Type B pancreatic cell (in vitro differentiated cells): ENCODE measurements around the gene LETMD1. TPM values are rescaled to one million over a fixed set of nuclear protein-coding genes. Genes with fewer than 3 reads are reported as not detected.
A peak's percentile ranks its signal among the peaks of the same experiment; 100 is the strongest.

ENCODE experiments used
- DNase-seq: peaks from one replicate; pipeline ENCODE4 v3.0.0; 2021; ENCODE audit warnings: mixed read lengths; ENCODE audit not compliant: unreplicated experiment; ENCODE audit errors: extremely low spot score
- H3K27ac Mint-ChIP-seq: 2 replicates; pipeline ENCODE4 v1.8.0; 2021; ENCODE audit warnings: mild to moderate bottlenecking, mixed read lengths
- H3K27me3 Mint-ChIP-seq: 2 replicates; pipeline ENCODE4 v1.8.0; 2021; ENCODE audit warnings: mixed read lengths
- H3K36me3 Mint-ChIP-seq: 2 replicates; pipeline ENCODE4 v1.8.0; 2021; ENCODE audit warnings: mixed read lengths
- H3K4me1 Mint-ChIP-seq: one replicate; pipeline ENCODE4 v1.8.0; 2021; ENCODE audit warnings: mixed read lengths; ENCODE audit not compliant: unreplicated experiment
- H3K4me3 Mint-ChIP-seq: 2 replicates; pipeline ENCODE4 v1.8.0; 2021; ENCODE audit warnings: mild to moderate bottlenecking, mixed read lengths
- H3K9me3 Mint-ChIP-seq: 2 replicates; pipeline ENCODE4 v1.8.0; 2021; ENCODE audit warnings: mixed read lengths
- total RNA-seq: library from RNA; stranded (reverse); gene quantifications from 2 replicates; pipeline ENCODE4 v1.2.1, GENCODE V29; 2021; ENCODE audit warnings: low replicate concordance
- TF ChIP-seq, protein P1 (sequence below): fragments of 200-600 bp; sonication (generic); conservative IDR thresholded peaks from 2 replicates; pipeline ENCODE4 v1.5.0; 2021; ENCODE audit warnings: antibody characterized with exemption, mild to moderate bottlenecking

The LETMD1 gene
- total RNA-seq, 1 donor from 2014 or later: 67.8 TPM

DNA sequence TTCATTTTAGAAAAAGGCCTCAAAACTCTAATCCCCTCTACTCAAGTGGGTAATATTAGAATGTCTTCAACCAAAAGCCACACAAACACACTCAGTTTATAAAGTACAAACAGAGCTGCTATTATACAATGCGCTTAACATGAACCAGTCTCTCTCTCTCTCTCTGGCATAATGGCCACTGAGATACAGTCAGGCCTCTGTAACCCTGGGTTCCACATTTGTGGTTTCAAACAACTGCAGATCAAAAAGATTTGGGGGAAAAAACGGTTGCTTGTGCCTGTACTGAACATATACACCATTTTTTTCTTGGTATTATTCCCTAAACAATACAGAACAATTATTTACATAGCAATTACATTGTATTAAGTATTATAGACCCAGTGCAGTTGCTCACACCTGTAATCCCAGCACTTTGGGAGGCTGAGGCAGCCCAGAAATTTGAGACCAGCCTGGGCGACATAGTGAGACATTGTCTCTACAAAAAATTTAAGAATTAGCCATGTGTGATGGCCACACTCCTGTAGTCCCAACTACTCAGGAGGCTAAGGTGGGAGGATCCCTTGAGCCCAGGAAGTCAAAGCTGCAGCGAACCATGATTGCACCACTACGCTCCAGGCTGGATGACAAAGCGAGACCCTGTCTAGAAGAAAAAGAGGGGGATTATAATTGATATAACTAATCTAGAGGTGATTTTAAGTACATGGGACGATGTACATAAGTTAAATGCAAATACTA, 27.5 kb upstream of the LETMD1 start:
- Mint-ChIP-seq H3K36me3 (no peaks in the 10 kb centered on the region), H3K9me3 (no peaks in the 10 kb centered on the region), H3K4me1 (peaks cover 24% of the 10 kb centered on the region), H3K27ac (no peak overlapping the region), H3K4me3 (no peak overlapping the region), H3K27me3 (no peaks in the 10 kb centered on the region)
- TF ChIP-seq, protein P1, sequence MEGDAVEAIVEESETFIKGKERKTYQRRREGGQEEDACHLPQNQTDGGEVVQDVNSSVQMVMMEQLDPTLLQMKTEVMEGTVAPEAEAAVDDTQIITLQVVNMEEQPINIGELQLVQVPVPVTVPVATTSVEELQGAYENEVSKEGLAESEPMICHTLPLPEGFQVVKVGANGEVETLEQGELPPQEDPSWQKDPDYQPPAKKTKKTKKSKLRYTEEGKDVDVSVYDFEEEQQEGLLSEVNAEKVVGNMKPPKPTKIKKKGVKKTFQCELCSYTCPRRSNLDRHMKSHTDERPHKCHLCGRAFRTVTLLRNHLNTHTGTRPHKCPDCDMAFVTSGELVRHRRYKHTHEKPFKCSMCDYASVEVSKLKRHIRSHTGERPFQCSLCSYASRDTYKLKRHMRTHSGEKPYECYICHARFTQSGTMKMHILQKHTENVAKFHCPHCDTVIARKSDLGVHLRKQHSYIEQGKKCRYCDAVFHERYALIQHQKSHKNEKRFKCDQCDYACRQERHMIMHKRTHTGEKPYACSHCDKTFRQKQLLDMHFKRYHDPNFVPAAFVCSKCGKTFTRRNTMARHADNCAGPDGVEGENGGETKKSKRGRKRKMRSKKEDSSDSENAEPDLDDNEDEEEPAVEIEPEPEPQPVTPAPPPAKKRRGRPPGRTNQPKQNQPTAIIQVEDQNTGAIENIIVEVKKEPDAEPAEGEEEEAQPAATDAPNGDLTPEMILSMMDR: no peak
- DNase-seq: no peak

DNA sequence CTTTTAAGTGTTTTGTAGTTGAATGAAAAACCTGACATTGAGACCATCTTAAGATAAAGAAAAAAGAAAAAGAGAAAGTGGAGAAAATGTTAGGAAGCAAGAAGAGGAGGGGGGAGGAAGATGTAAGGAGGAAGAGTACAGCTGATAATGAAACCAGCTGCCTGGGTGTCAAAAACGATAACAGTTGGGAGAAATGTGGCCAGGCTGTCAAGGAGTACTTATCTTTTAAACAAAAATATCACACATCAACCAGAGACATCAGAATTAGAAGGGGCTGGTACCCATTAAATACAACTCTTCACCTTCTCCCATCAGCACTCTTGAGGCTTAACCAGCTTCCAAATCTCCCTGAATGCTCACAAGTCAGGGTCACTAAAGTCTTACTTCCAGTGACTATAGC, 26.4 kb upstream of the LETMD1 start:
- Mint-ChIP-seq H3K36me3 (no peaks in the 10 kb centered on the region), H3K27me3 (no peaks in the 10 kb centered on the region), H3K27ac (no peak overlapping the region), H3K4me3 (no peak overlapping the region), H3K4me1 (peaks cover 24% of the 10 kb centered on the region), H3K9me3 (no peaks in the 10 kb centered on the region)
- TF ChIP-seq, protein P1: no peak
- DNase-seq: no peak

DNA sequence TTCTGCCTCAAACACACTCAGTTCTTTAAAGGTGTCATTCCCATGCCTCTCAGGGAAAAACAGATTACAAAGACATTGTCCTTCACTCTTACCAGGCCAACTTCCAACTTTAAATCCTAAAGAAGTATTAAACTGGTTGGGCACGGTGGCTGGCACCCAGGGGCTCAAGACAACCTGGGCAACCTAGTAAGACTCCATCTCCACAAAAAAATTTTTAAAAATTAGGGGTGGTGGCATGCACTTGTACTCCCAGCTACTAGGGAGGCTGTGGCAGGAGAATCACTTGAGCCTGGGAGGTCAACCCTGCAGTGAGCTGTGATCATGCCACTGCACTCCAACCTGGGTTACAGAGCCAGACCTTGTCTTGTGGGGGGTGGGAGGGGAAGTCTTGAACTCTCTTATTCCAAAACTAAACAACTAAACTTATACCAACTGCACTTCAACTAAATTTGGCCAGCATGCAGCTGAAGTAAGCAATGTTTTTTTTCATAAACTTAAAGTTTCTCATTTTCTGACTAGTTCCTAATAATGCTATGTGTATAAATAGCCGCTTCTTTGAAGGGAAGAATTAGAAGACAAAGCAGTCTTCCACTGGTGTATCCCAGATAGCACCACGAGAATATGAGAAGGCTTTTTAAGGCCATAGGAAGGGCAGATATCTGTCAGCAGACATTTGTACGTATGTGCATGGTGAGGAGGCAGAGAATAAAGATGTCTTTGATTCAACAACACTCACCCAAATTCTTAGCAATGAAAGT, 24.3 kb upstream of the LETMD1 start:
- Mint-ChIP-seq H3K27me3 (peaks cover 3% of the 10 kb centered on the region), H3K36me3 (no peaks in the 10 kb centered on the region), H3K9me3 (no peaks in the 10 kb centered on the region), H3K4me3 (peak overlapping the region; percentile 99), H3K27ac (peak overlapping the region; percentile 86), H3K4me1 (peaks cover 40% of the 10 kb centered on the region)
- no peak for DNase-seq
- TF ChIP-seq, protein P1: no peak

GRCh38 chr12:51025338-51025835, 22.7 kb upstream of the LETMD1 start:
- DNase-seq: no peak
- H3K27ac Mint-ChIP-seq: peak overlapping the region; percentile 86
- no peaks in the 10 kb centered on the region for H3K36me3 Mint-ChIP-seq
- no peaks in the 10 kb centered on the region for H3K9me3 Mint-ChIP-seq
- peaks cover 48% of the 10 kb centered on the region for H3K4me1 Mint-ChIP-seq
- H3K4me3 Mint-ChIP-seq: peak overlapping the region; percentile 99
- TF ChIP-seq, protein P1: no peak
- peaks cover 4% of the 10 kb centered on the region for H3K27me3 Mint-ChIP-seq

DNA sequence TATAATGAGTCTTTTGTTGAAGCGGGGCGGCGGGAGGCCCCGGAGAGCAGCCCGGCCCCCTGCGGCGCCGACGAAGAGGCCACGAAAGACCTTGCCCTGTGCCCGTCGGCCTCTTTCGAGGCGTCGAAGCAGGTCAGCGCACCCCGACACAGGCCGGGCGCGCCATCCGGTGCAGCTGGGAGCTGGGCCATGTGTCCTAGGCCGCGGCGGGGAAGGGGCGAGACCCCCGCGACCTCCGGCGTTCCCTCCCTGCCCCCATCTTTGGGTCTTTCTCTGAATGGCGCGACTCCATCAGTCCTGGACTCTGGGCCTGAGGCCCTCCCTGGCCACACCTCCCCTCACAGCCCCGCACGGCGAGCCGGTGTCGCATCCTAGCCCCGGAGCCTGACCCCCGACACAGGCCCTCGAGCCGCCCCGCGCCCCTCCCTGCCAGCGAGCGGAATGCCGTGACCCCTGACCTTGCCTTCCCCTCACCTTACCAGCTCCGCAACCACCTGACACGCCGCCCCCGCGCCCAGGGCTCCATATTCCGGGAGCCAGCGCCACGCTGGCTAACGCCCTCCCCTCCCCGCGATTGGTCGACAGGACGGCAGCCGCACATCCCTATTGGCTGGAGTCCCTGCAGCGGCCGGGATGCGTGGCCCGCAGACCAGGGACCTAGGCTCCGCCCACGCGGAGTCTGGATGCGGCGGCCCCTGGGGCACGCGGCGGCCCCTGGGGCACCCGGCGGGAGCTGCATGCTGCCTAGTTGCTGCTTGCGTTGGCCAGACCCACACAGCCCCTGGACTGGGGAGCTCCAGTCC, 22.1 kb upstream of the LETMD1 start, which contains the start of gene SLC11A2:
TSS of gene SLC11A2 (minus strand) at position 549 of the 803 bp plus-strand sequence. CDS start 15,656 bp downstream, outside the sequence.
- H3K4me1 Mint-ChIP-seq: peaks cover 48% of the 10 kb centered on the region
- DNase-seq: peak; percentile 93

More for the DNA sequence above, 22.1 kb upstream of the LETMD1 start, which contains the start of gene SLC11A2:
- TF ChIP-seq, protein P1: no peak
- no peaks in the 10 kb centered on the region for H3K36me3 Mint-ChIP-seq
- H3K4me3 Mint-ChIP-seq: peak within 1 kb of the TSS; percentile 99
- H3K27ac Mint-ChIP-seq: peak within 1 kb of the TSS; percentile 86
- peaks cover 4% of the 10 kb centered on the region for H3K27me3 Mint-ChIP-seq
- no peaks in the 10 kb centered on the region for H3K9me3 Mint-ChIP-seq
